ENCODE results near the gene MDP1. TPM values are rescaled to one million over a fixed set of nuclear protein-coding genes. Genes with fewer than 3 reads are reported as not detected.

The MDP1 gene
- total and polyA plus RNA-seq, 2 donors from 2014 or later: 22.8 to 55.4 TPM

GRCh38 chr14:24240110-24240918 is 24.4 kb upstream of the MDP1 start:
- Histone ChIP-seq H3K27ac (ENCODE audit: low read depth in 2 of 2, low read length in 2 of 2) (no peak overlapping the region), H3K36me3 (ENCODE audit: control insufficient read depth in 2 of 3, insufficient read depth in 3 of 3, low read length in 3 of 3) (peaks cover 8 to 49% (median 39%) of the 10 kb centered on the region in 3 donors), H3K27me3 (ENCODE audit: control insufficient read depth, insufficient read depth, low read length) (no peaks in the 10 kb centered on the region), H3K9me3 (ENCODE audit: control insufficient read depth in 2 of 3, insufficient read depth in 1 of 3, low read length in 3 of 3) (no peaks in the 10 kb centered on the region), H3K4me1 (ENCODE audit: control insufficient read depth in 2 of 3, insufficient read depth in 2 of 3, low read depth in 1 of 3, low read length in 3 of 3) (peaks cover 0 to 27% (median 19%) of the 10 kb centered on the region in 3 donors), H3K9ac (ENCODE audit: low read length in 3 of 3) (no peak overlapping the region), H3K4me3 (ENCODE audit: low read length in 3 of 3) (no peak overlapping the region)
- intact Hi-C loops (cut with DNase I): no loop called here
- FAIRE-seq (no peak), DNase-seq (no peak)
- TF ChIP-seq, protein P1, sequence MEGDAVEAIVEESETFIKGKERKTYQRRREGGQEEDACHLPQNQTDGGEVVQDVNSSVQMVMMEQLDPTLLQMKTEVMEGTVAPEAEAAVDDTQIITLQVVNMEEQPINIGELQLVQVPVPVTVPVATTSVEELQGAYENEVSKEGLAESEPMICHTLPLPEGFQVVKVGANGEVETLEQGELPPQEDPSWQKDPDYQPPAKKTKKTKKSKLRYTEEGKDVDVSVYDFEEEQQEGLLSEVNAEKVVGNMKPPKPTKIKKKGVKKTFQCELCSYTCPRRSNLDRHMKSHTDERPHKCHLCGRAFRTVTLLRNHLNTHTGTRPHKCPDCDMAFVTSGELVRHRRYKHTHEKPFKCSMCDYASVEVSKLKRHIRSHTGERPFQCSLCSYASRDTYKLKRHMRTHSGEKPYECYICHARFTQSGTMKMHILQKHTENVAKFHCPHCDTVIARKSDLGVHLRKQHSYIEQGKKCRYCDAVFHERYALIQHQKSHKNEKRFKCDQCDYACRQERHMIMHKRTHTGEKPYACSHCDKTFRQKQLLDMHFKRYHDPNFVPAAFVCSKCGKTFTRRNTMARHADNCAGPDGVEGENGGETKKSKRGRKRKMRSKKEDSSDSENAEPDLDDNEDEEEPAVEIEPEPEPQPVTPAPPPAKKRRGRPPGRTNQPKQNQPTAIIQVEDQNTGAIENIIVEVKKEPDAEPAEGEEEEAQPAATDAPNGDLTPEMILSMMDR (IDR thresholded peaks at IDR 0.05; ENCODE audit: borderline replicate concordance, extremely low read depth, insufficient read depth): no peak

- Histone ChIP-seq H3K27me3 (ENCODE audit: control insufficient read depth, insufficient read depth, low read length) (no peaks in the 10 kb centered on the region), H3K4me3 (ENCODE audit: low read length in 3 of 3) (no peak overlapping the region), H3K9ac (ENCODE audit: low read length in 3 of 3) (no peak overlapping the region), H3K4me1 (ENCODE audit: control insufficient read depth in 2 of 3, insufficient read depth in 2 of 3, low read depth in 1 of 3, low read length in 3 of 3) (peaks cover 0 to 33% (median 20%) of the 10 kb centered on the region in 3 donors), H3K9me3 (ENCODE audit: control insufficient read depth in 2 of 3, insufficient read depth in 1 of 3, low read length in 3 of 3) (no peaks in the 10 kb centered on the region), H3K36me3 (ENCODE audit: control insufficient read depth in 2 of 3, insufficient read depth in 3 of 3, low read length in 3 of 3) (peaks cover 8 to 49% (median 42%) of the 10 kb centered on the region in 3 donors), H3K27ac (ENCODE audit: low read depth in 2 of 2, low read length in 2 of 2) (no peak overlapping the region)
- intact Hi-C loops (cut with DNase I): no loop called here
- TF ChIP-seq, protein P1 (IDR thresholded peaks at IDR 0.05; ENCODE audit: borderline replicate concordance, extremely low read depth, insufficient read depth): no peak
- DNase-seq (no peak), FAIRE-seq (no peak)
Measured at GRCh38 chr14:24238527-24239037, 22.7 kb upstream of the MDP1 start.

GRCh38 chr14:24238123-24238522 is 22.3 kb upstream of the MDP1 start:
- intact Hi-C loops (cut with DNase I): no loop called here
- no peak overlapping the region for H3K9ac ChIP-seq (ENCODE audit: low read length in 3 of 3)

More at GRCh38 chr14:24238123-24238522, 22.3 kb upstream of the MDP1 start:
- Histone ChIP-seq H3K9me3 (ENCODE audit: control insufficient read depth in 2 of 3, insufficient read depth in 1 of 3, low read length in 3 of 3) (no peaks in the 10 kb centered on the region), H3K27ac (ENCODE audit: low read depth in 2 of 2, low read length in 2 of 2) (no peak overlapping the region), H3K4me1 (ENCODE audit: control insufficient read depth in 2 of 3, insufficient read depth in 2 of 3, low read depth in 1 of 3, low read length in 3 of 3) (peaks cover 0 to 34% (median 22%) of the 10 kb centered on the region in 3 donors), H3K36me3 (ENCODE audit: control insufficient read depth in 2 of 3, insufficient read depth in 3 of 3, low read length in 3 of 3) (peaks cover 8 to 49% (median 42%) of the 10 kb centered on the region in 3 donors), H3K27me3 (ENCODE audit: control insufficient read depth, insufficient read depth, low read length) (no peaks in the 10 kb centered on the region), H3K4me3 (ENCODE audit: low read length in 3 of 3) (no peak overlapping the region)
- FAIRE-seq (no peak), DNase-seq (no peak)
- TF ChIP-seq, protein P1 (IDR thresholded peaks at IDR 0.05; ENCODE audit: borderline replicate concordance, extremely low read depth, insufficient read depth): no peak
